ENCODE data around the gene ZNF469.

DNA sequence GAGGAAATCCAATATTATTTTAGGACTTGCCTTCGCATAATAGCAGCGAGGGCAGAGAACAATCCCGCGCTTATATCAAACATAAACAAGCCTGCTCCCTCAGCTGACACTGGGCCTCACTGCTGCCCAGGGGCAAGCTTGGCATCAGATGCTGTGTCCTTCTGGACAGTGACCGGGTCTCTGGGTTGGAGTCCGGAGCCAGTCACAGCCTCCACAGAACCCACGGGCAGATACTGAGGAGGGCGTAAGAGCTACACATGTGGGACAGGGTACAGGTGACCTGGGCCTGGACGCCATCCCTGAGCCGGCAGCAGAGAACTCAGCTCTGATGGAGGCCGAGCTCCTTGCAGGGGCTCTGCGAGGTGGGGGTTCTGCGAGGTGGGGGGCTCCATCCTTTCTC is 14.7 kb upstream of the ZNF469 start:
- TF ChIP-seq, protein P1, sequence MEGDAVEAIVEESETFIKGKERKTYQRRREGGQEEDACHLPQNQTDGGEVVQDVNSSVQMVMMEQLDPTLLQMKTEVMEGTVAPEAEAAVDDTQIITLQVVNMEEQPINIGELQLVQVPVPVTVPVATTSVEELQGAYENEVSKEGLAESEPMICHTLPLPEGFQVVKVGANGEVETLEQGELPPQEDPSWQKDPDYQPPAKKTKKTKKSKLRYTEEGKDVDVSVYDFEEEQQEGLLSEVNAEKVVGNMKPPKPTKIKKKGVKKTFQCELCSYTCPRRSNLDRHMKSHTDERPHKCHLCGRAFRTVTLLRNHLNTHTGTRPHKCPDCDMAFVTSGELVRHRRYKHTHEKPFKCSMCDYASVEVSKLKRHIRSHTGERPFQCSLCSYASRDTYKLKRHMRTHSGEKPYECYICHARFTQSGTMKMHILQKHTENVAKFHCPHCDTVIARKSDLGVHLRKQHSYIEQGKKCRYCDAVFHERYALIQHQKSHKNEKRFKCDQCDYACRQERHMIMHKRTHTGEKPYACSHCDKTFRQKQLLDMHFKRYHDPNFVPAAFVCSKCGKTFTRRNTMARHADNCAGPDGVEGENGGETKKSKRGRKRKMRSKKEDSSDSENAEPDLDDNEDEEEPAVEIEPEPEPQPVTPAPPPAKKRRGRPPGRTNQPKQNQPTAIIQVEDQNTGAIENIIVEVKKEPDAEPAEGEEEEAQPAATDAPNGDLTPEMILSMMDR (IDR thresholded peaks at IDR 0.05), result no peak
- TF ChIP-seq POLR2AphosphoS5 (IDR thresholded peaks at IDR 0.05), result no peak
- no peak for TF ChIP-seq EP300 (IDR thresholded peaks at IDR 0.05)
- no peak for TF ChIP-seq POLR2A (IDR thresholded peaks at IDR 0.05)

All from gastroesophageal sphincter (tissue), 3 donors.